GM12892 (cell line): ENCODE measurements around the gene PKIG.

ENCODE experiments used
- POLR2A ChIP-seq: IDR thresholded peaks from 2 replicates; pipeline ENCODE4 v1.6.1; 2011; ENCODE audit warnings: low read depth, low read length, control low read depth
- POLR2AphosphoS5 ChIP-seq: IDR thresholded peaks from 2 replicates; pipeline ENCODE4 v1.6.1; 2011; ENCODE audit warnings: low read depth, low read length, control low read depth

DNA sequence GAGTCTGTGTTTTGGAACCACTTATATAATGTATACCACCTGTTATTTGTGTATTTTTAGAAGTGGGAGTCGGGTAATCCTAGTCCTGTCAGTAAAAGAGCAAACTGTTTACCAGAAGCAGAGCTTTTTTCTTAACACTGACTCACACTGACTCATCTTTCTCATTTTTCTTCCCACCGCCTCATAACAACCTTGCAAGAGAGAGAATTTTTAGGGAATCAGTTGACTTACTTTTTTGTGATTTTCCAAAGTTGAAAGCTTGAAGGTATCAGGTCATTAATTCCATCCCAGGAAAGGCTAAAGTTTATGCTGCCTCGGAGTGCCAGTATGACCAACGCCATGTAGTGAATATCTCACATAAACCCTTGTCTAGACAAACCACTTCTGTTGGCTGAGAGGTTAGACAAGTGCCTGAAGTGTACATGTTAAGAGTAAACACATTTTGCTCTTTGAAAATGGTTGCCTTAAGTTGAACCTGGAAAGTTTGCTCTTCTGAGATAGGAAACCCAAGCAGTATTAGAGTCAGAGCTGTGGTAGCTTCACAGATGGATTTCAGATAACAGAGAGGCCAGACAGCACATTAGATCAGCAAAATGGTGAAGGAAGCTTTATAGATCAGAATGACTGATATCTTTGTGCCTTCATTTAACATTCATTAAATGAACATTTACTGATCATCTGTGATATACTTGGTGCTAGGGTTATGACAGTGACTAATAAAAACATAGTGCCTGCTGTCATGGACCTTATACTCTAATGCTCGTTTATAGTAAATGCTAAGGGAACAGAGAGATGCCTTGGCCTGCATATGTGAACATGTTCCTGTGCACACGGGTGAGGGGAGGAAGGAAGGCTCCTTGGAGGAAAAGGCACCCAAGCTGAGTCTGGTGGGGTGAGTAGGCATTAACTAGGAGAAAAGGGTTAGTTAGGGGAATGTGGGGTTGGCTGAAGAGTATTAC, 29.1 kb upstream of the PKIG start:
- TF ChIP-seq POLR2AphosphoS5 (no peak), POLR2A (no peak)
